ENCODE results near the gene DPF3.

DPF3 gene

DNA sequence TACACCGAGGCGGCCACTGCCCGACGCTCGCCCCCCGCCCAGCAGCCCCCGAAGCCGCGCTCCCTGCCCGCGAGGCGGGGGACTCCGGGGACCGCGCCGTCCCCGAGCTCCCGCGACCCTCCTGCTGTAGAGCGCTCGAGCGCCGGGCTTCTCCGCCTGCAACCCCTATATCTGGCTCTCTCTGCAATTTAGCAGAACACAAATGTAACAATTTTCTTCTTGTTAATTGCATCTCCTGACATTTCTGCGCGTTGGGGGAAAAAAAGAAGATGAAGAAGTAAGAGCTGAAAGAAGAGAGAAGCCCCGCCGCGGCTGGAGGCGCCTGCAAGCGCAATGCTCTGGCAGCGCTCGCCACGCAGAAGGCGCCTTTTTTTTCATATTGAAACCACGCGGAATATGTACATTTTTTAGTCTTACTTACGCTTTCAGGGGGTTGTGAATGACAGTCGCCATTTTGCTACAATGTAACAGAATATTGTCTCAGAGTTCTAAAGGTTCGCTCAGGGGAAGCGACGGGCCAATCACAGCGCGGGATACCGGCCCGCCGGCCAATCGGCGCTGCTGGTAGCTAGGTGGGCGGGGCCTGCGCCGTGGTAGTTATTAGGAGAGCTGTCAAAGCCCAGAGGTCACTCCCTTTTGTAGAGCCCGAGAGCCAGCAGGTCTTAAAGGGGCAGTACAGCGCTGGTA, at the start of gene DPF3:
DPF3 (minus strand) TSS at position 466 of the 687 bp plus-strand sequence; CDS start at position 453, 13 bp downstream.
- peak; percentile 94 for DNase-seq

DNA sequence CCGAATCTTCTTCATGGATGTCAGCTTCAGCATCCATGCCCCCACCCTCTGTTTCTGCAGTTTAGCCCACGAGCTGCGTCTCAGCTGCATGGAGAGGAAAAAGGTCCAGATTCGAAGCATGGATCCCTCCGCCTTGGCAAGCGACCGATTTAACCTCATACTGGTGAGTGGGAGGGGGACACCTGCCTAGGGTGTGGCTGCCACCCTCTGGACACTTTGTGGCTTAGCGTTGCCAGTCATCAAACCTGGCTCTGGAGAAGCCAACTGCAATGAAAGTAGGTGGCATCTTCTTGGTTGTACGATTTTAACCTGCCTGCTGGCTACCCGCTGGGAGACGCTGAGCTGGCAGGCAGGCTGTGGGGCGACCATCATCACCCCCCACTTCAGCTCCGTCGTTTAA, 49.0 kb upstream of the DPF3 start:
- DNase-seq, result no peak

DNA sequence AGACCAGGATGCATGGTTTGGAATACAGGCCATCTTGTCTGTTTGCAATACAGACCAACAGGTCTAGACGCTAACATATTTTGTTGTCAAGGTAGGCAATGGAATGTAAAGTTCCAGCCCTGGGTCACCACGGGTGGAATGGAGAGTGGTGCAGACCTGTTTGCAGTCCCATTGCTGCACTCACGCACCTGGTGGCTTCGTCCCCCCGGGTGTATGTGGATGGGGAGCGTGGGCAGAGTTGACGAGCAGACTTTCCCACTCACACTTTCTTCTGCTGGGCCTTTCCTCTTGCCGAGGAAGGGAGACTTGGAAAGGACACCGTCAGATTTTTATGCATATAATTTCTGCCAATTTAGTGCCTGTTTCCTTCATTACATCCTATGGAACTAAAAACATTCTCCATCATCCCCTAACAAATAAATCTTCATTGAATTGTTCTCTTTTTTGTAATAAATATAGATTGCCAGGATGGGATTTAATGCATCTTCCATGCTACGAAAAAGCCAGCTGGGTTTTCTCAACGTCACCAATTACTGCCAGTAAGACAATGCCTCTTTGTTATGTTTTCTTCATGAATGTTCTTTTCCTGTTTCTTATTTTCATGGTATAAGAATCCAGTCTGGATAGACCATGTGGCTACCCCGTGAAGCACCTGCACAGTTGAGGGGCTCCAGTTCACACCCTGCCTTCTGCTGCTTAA, 47.5 kb upstream of the DPF3 start:
- no peak for DNase-seq

DNA sequence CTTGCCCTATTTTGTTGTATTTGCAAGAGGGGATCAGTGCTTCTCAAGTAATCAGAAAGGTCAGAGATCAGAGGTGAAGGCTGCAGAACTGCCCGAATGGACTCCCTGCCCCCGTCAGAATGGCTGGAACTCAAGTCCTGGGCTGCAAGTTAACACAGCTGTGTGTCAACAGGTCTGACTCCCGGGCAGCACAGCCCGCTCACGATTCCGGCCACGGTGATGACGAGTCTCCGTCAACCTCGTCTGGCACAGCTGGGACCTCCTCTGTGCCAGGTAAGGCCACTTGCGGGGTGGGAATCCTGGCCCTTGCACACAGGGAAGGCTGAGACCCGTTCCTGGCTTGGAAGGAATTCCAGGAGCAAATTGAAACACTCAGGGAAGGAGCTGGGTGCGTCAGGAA, 45.7 kb upstream of the DPF3 start:
- DNase-seq, result no peak

DNA sequence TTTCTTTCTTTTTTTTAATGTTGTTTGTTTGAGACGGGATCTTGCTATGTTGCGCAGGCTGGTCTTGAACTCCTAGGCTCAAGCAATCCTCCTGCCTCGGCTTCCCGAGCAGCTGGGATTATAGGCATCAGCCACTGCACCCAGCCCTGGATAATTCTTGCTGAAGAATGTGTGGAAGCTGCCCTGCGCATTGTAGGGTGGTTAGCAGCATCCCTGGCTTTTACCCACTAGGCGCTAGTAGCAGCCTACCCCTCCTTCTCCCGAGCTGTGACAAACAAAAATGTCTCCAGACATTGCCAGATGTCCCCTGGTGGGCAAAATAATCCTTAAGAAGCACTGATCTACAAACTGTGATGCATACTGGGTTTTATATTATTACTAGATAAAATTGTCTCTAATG, 39.0 kb upstream of the DPF3 start:
- no peak for DNase-seq

DNA sequence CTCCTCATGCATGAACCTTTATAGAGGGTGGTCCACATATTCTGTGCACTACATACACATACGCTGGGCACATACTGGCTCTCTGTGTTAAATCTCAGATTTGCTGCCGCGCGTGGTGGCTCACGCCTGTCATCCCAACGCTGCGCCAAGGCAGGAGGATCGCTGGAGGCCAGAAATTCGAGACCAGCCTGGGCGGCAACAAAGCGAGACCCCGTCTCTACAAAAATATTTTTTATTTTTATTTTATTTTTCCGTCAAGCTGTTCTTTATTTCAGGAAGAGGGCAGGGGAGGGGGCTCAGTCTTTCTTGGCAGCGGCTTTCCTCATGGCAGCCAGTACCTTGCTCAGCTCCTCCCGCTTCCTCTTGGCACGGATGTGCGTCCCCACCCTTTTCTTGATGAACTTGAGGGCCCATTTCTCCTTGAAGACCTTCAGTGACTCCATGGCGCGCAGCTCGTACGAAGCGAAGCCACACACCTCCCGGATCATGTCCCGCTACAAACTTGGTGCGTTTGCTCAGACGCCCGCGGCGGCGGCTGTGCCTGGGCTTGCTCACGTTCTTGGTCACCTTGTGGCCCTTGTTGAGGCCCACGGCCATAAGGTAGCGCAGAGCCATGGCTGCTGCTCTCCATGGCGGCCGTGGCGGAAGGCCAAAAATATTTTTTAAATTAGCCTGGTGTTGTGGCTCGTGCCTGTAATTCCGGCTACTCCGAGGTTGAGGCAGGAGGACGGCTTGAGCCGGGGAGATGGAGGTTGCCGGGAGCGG, 35.6 kb upstream of the DPF3 start:
- no peak for DNase-seq

DNA sequence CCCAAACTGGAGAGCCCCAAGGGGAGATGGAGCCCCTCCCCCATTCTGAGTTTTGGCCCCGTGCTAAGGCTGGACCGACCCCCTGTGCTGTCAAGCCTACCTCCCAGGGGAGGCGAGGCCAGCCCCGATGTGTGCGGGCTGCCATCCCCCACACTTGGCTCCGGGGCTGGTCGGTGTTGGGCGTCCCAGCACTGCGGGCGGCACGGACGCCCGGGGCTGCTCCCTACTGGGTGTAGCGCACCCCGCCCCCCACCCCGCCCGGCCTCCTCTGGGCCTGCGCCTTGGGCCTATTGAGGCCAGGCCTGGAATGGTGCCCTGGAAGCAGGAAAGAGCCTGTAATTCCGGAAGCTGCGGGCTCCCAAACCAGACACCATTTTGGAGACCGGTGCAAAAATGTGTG, 35.0 kb upstream of the DPF3 start:
- no peak for DNase-seq

DNA sequence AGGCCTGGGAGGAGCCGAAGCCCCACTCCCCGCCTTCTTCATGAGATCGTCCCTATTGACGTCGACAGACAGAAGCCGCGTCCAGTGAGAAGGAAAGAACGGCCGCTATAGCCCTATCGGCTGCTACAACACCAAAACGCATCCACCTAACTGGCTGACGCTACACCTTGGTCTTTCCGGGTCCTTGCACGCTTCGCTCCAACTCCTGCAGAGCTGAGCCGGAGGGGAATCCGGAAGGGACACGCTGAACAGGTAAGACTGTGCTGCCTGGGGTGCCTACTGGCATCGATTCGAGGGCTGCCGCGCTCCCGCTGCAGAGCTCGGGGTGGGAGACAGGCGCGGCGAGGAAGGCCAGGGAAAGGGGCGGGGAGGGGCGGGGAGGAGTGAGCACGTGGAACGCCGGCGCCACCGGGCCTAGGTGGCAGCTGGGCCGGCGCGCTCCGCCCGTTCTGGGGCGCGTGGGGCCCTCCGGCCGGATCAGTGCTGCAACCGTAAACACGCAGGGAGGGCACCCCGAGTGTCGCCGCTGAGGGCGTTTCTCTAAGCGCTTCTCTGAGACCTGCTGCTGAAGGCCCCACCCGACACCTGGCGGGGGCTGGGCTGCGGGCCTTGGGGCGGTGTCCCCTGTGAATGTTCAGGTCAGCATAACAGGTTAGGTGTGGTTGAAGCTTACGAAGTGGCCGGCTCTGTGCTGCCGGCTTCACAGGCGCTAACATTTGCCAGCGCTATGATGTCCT, 32.6 kb upstream of the DPF3 start, which contains the start of gene DCAF4:
DCAF4 (plus strand) TSS at position 173 of the 737 bp plus-strand sequence. CDS start 11,515 bp downstream, outside the sequence.
- peak; percentile 95 to 96 for DNase-seq

DNA sequence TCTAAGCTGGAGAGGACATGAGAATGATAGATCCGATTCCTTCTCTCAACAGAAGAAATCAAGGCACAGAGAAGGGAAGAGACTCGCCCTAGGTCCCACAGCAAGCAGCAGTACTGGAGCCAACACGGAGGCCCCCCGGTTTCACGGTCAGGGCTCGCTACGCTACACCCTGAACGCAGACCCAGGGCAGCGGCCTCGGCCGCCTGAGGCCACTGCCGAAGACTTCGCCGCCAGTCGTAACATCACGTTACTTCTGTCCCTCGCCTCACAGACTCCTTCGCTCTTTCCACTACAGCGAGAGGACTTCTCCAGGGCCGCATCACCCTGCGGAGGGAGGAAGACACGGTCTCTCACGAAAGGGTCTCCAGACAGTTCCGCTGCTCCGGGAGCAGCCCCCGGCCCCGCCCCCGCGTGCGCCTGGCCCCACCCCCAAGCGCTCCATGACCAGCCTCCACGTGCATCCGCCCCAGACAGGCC, 32.0 kb upstream of the DPF3 start:
- DNase-seq, result no peak

DNA sequence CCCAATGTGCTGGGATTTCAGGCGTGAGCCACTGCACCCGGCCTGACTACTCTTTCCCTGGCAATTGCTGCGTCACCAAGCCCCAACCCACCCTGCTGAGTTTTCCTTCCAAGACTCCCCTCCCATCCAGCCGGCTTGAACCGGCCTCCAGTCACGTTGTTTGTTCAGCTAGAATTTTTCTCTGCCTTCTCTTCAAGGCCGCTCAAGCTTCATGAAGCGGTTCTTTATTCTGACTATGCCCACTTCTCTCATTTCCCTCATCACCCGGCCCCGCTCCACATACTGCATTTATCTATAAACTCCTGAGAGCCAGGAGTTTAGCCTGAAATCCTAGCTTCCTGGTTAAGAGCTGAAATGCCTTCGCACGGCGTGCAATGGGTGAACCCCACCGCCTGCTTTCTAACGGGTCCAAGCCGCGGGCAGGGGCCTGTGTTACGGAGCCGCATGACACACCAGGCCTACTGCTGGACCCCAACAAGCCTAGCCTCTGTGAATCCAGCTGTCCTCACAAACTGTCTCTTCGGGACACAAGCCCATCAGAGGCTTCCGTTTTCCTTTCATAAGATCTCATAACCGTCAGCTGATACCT, 31.4 kb upstream of the DPF3 start:
- DNase-seq, result no peak

DNA sequence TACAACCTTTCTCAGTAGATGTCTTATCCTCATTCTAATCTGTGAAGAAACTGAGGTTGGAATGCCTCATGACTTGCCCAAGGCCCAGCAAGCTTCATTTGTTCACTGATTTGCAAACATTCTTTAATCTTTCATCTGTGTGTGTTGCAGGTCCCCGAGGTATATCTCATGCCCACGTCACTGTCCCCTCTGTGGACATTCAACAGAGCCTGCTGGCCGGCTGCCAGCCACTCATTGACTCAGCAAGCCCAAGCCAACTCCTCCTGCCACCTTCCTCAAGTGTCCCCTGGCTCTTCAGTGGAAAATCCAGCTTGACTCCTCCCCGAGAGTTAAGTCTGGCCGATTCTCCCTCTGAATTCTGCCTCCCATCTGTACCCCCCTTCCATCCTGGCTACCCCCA, 30.4 kb upstream of the DPF3 start:
- no peak for DNase-seq

DNA sequence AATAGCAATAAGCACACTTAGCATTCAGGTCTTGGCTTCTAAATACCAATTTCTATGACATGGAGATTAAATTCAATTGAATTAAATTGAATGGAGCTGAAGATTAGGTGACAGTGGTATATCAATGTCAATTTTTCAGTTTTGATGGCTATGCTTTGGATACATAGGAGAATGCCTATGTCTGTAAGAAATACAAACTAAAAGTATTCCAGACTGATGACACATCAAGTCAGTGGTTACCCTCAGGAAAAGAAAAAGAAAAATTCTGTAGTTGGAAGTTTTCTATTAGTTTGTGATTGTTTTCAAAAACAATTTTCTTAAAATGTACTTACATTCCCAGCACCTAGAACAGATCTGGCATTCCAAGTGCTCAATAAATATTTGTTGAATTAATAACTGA, 27.5 kb upstream of the DPF3 start:
- DNase-seq, result no peak

DNA sequence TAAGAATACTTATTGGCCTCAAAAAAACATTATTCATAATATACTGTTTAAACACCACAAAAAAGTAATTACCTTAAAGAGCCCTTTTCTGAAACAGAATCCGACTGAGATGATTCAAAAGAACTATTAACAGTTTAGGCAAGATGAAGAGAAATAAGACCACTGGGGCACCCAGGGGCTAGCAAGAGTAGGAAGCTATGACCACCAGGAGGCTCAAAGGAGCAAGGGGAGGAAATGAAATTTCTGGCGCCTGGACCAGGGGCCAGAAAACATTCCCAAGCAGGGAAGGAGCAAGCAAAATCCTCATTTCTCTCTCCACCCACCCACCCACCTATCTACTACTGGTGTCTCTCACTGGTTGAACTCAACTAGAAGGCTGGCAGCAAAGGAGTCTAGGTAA, 26.1 kb upstream of the DPF3 start:
- no peak for DNase-seq

DNA sequence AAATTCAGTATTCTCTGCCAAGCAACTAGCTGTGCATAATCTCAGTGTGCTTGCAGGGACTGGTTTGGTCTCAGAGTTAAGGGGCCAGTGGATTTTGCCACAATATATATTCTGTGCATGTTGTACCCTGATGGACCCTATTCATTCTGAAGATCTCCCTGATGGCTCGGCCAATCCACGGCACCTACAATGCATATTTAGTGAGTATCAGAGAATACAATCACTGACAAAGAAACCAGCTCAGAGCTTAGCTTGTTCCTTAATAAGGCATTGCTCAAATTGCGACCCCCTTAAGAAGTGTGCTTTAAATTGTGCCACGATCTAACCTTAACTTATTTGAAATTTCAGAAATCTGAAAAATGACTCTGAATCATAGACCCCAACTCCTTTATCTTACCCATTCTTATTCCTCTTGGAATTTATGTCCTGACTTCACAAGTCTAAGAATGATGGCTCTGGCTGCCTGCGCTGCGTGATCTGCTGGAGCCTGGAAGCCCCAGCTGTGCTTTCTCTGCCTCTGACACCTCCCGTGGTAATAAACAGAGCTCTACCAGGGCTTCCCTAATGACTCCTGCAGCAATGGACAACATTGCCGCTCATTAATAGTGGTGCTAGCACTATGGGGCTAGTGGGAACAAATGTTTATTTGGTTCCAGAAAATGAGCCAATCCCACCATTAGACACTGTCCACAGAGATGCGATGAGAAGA, 23.3 kb upstream of the DPF3 start:
- DNase-seq, result no peak

DNA sequence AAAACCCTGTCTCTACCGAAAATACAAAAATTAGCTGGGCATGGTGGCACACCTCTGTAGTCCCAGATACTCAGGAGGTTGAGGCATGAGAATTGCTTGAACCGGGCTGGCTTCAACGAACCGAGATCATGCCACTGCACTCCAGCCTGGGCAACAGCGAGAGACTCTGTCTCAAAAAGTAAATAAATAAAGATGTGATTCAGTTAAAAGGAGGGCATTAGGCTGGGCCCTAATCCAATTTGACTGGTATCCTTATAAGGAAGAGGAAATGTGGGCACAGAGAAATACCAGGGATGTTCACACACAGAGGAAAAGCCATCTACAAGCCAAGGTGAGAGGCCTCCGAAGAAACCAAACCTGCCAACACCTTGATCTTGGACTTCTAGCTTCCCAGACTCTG, 22.3 kb upstream of the DPF3 start:
- no peak for DNase-seq

DNA sequence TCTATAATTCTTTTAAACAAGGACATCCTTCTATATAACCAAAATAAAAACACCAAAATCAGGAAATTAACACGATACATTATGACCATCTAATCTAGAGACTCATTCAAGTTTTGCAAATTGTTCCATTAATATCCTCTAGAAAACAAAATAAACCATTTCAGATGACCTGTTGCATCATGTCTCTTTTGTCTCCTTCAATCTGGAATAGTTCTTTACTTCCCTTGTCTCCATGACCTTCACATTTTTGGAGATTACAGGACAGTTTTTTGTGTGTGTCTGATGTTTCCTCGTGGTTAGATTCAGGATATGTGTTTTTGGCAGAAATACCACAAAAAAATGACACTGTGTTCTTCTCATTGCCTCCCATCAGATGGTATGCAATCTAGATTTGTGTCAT, 19.9 kb upstream of the DPF3 start:
- no peak for DNase-seq

DNA sequence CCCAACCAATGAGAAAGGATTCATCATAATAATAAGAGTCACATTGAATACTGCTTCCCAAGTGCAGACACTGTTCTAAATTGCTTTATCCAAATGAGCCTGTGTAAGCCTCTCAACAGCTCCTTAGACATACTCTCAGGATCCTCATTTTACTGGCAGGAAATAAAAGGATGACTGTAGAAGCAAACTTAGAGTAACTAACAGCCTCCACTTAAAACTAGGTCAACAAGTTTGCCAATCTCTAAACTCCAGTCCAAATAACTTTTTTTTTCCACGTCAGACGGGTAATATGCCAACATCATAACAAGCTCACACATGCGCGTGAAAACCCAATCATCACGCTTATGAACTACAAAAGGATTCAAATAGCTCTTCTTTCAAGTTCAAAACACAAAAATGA, 15.3 kb upstream of the DPF3 start:
- DNase-seq, result no peak

DNA sequence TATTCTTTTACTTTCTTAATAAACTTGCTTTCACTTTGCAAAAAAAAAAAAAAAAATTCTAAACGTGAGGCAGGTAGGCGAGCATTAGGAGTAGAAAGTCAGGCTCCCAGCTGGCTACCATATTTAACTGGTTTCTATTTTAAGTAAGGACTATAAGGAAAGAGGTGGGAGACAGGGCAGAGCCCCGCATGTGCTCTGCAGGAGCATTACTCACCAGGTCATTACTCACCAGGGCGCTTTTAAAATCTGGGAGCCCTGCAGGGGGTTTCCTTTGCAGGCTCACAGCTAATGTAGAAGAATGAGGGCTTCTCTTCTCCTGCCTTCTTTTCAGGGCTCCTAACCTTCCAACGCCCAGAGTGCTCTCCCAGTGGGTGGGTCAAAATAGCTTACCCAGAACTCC, 14.0 kb upstream of the DPF3 start:
- no peak for DNase-seq

DNA sequence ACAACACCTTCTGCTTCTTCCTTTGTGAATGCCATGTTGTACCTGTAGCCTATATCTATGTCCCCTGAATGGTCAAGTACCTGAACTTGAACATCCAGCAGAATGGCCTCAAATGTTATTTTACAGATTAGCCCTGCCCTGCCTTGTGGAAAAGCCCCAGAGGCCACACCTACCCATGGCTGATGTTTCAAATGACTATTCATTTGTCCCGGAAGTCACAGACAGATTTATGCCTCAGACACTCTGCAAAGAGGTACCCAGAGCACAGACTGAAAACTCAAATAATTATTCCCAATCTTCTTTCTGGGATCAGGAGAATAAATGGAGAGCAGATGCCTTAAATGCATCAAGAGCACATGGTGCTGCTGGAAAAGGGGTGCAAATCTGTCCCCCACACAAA, 13.0 kb upstream of the DPF3 start:
- no peak for DNase-seq

DNA sequence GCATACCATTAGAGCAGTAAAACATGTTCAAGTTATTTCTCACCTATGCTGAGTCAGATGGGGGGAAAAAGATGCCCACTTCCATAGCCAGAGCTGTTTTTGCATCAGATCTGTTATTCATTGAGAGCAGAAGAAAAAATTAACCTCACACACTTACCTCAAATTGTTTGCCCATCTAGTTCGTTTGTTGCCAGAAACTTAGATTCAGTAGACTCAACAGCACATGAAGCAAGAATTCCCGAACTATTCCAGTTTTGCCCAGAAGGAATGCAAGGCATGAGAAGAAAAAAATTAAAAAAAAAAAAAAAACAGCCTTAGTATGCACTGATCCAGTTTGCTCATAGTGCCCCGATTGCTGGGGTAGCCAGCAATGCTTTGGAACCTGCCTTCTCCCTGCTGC, 12.4 kb upstream of the DPF3 start:
- DNase-seq, result no peak

DNA sequence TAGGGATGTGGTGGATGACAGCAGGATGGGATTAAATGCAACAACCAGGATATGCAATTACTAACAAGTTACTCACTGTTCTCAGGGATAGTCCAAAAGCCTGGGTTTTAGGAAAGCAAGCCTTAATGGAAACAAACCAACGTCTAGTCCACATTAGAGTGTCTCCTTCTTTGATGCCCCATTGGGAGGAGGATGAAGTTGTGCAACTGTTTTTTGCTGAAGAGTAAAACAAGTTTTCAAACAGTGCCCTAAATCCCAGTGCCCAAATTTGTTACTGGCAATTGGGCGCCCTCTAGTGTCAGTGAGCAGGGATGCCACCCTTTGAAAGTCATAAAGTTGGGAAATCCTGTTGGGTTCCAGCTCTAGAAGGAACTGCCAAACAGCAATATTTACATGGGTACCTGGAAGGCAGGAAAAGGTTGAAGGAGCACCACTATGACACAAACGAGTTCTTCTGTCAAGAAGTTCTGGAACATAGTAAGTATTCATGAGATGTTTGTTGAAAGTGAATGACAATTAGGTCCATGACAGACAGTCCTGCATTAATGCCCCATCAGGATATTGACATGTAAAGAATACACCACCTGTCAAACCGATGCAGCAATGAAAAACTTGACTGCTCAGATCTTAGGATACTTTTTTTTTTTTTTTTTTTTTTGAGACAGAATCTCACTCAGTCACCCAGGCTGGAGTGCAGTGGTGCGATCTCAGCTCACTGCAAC, 11.1 kb upstream of the DPF3 start:
- peak; percentile 62 to 74 for DNase-seq
